ENCODE data around the gene MARK3.
"Not testable (repeated sequence)": the region's sequence is repeated elsewhere in the genome, so short reads cannot be mapped to it uniquely, and the experiment has no call there.

The MARK3 gene

DNA sequence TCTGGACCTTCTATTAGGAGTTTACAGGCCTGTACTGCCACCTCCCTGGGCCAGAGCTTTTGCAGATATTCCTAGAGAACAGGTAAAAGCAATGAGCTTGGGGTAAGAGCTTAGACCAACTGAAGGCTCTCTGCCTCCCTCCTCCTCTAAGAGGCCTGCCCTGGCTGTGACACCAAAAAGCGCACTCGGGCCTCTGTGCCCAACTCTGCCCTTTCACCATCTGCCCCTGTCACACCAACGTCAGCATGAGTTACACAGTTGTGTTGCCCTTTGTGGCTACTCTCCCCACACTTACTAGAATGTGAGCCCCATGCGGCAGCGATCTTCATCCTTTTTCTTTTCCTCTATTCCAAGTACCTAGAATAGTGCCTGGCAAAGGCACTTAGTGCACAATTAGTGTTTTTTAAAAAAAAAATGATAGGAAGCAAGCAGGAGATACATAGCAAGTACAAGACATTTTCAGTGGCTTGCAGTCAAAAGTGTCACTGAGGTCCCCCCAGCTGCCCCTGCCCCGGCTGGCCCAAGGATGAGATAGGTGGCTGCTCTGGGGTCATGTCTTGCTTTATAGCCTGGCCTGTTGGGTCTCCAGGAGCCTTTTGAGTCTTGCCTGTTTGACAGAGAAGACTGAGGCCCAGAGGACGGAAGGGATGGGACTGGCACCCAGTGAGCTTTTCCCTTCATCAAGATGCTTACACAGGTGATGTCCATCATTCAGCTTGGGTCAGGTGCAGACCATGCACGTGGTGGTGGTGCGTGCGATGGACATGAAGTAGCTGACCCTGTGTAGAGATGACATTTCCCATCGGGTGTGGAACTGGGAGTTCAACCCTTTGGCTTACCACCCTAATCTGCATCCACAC, 124.9 kb downstream of the MARK3 start:
- in situ Hi-C loops (cut with MboI; ENCODE audit: low sequenced_read_pairs) = no loop called here

DNA sequence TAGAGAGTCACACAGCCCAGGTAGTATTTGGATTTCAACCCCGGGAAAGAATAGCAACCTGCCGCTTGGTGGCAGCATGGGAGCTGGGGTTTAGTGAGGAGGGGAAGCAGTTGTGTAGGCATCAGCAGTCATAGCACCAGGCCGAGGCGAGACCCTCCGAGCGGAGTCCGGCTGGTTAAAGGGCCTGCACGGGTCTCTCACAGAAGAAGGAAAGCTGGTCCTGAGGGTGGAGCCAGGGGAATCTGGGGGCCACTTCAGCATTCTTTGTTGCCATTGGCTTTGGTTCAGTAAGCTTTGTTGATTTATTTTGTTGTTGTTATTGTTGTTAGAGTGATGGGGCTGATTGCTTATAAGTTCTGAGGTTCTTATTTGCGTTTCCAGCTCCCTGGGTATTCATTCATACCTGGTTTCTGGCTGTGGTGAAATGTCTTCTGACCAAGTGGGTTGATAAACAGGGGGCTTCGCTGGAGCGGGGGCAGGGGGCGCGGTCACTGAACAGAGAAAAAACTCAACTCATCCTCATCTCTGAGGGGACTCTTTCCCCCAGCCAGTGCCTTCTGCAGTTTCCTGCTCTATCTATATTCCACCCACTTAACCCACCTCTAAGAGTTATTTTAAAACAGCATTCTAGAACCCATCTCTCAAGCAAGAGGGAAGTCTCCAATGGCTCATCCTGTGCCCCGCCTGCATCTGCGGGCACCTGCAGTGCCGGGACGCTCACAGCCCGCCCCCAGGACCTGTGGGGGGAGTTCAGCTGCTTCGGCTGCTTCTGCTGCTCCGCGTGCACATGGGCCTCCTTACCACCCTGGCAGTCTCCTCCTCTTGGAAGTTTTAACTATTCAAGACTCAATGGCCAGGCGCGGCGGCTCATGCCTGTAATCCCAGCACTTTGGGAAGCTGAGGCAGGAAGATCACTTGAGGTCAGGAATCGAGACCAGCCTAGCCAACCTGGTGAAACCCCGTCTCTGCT, 125.8 kb downstream of the MARK3 start:
- in situ Hi-C loops (cut with MboI; ENCODE audit: low sequenced_read_pairs) = no loop called here

DNA sequence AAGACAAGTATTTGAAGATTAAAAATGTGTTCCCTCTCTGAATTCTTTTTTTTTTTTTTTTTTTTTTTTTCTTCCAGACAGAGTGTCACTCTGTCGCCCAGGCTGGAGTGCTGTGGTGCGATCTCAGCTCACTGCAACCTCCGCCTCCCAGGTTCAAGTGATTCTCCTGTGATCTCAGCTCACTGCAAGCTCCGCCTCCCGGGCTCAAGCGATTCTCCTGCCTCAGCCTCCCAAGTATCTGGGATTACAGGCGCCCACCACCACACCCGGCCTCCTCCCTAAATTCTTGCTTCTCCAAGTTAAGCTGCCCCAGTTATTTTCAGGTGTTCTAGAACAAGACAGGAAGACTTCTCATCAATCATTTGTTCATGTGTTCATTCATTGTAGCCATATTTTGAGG, 127.0 kb downstream of the MARK3 start:
- in situ Hi-C loops (cut with MboI; ENCODE audit: low sequenced_read_pairs) = not testable (repeated sequence)

DNA sequence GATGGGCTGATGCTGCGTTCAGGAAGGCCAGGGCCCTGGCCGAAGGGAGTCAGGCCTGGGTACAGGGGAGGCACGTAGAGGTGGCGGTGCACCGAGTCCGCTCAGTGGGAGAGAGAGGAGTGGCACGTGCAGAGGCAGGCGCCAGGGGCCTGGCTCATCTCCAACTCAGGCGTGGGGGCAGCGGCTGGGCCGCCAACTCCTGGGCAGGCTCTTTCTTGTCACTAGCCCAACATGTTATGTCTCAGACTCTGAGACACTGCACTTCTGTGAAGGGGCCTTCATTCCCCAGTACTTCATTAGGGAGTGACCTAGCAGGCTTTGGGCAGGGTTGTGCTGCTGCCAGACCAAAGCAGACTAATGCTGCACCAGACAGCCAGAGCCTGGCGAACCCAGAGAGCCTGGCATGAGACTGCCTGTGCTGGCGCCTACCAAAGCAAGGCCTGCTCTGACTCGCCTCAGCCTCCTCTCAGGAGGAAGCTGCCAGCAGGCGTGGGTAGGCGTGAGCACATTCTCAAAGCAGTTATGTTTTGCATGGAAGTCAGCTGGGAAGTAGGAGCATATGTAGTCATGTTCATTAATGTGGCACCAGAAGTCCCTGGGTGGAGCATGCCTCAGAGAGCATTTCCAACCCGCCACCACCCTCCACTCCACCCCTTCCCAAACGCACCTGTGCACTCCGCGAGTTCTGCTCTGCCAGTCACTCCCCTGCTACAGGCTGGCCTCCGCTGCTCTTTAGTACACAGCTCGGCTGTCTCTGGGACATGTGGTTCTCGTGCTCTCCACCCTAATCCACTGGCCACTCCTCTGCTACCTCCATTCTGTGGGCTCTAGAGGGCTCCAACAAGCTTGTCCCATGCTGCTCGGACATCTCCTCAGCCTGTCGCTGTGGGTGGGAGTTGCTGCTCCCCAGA, 127.7 kb downstream of the MARK3 start:
- in situ Hi-C loops (cut with MboI; ENCODE audit: low sequenced_read_pairs) = no loop called here

DNA sequence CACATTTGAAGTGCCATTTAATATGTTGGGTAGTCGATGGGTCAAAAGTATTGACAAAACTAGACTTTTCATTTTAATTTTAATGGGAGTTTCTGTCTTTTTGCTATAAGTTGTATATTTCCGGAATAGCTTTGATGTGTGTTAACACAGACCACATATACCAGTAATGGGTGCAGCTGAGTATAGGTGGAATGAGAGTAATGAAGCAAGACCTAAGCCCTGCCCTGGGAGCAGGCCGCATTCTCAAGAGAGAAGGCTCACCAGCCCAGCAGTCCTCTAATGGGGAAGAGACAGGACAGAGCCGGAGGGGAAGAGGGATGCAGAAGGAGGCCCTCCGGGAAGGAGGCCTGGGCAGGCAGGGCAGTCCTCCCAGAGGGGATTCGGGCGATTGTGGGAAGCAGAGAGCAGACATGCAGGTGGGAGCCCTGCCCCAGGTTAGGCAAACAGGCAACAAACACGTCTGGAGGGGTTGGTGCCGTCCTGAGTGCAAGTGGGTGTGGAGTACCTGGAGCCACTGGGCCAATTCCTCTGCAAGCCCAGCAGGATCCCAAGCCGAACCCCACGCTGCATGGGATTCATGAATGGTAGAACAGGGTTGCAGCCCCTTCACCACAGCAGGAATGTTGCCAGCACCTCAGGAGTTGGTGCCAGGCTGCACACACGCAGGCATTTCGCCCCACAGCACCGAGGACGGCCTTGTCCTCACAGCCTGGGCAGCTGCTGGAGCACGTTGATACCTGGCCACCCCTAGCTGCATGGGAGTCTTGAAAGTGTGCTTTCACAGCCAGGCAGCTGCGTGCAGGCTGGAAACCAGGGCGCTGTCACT, 129.6 kb downstream of the MARK3 start:
- in situ Hi-C loops (cut with MboI; ENCODE audit: low sequenced_read_pairs) = no loop called here

DNA sequence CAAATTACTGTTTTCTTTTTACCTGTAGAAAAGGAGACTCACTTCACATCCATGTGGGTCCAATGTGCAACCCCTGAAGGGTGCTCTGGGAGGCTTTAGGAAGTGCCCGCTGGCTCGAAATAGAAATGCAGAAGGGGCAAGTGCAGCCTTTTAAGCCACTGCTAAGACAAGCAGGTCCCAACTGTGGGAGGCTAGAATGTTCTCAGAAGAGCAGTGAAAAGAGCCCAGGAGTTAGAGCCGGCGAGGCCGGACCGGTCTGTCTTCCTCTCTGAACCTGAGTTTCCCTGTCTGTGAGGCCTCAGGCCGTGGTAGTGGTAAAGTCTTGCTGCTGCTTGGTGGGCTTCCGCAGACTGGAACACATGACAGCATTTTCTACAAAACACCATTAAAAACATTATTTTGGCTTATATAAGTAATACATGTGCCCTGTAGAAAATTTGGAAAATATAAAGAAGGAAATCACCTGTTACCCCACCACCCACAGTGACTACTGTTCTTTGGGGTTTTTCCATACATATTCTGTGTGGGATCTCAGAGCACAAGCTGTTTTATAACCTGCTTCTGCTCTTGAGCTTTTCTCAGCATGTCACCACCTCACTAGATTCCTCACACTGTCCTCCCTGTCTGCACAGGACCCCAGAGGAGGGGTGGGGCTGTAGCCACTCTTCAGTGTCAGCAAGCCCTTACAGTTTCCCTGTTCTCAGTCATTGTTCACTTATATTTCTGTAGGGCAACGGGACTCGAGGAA, 131.4 kb downstream of the MARK3 start:
- in situ Hi-C loops (cut with MboI; ENCODE audit: low sequenced_read_pairs) = no loop called here

DNA sequence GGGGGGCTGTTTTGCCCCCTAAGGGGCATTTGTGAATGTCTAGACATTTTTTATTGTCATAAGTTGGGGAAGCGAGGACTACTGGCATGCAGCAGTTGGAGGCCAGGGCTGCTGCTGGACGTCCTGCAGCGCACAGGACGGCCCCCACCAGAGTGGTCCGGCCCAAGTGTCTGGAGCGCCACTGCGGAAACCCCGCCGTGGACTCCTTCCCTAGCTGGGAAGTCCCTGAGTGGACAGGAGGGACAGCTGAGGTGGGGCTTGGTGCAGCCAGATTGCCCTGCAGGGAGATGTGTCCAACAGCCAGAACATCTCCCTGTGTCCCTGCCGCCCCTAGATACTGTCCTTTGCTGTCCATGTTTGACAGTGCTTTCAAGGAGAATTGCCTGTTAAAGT, 132.0 kb downstream of the MARK3 start:
- in situ Hi-C loops (cut with MboI; ENCODE audit: low sequenced_read_pairs) = no loop called here

DNA sequence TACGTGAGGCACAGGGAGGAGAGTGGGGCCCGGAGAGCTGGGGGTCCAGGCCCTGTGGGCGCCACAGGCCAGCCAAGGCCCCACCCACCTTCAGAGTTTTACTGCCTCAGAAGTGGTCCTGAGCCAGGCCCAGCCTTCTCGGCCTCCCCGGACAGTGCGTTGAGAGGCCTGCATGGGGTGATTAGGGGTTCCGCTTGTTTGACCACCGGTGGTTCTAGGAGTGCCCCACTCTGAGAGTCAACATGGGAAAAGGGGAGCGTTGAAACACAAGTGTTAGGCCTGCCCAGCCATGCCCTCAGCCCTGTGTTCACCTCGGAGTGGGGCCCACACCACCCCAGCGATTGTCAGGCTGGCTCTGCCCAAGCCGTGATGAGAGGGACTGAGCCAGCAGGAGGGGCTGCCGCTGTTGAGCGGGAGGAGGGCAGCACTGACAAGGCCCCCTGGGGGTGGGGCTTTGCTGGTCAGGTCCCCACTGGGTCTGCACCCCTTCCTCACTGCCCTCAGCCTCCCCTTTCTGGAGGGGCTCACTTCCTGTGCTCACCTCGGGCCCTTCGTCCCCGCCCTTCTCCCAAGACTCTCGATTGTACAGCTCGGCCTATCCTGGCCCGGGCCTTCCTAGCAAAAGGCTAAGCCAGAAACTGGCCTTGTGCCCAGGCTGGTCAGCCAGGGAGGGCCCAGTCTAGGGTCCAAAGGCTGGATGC, 132.7 kb downstream of the MARK3 start:
- in situ Hi-C loops (cut with MboI; ENCODE audit: low sequenced_read_pairs) = no loop called here

DNA sequence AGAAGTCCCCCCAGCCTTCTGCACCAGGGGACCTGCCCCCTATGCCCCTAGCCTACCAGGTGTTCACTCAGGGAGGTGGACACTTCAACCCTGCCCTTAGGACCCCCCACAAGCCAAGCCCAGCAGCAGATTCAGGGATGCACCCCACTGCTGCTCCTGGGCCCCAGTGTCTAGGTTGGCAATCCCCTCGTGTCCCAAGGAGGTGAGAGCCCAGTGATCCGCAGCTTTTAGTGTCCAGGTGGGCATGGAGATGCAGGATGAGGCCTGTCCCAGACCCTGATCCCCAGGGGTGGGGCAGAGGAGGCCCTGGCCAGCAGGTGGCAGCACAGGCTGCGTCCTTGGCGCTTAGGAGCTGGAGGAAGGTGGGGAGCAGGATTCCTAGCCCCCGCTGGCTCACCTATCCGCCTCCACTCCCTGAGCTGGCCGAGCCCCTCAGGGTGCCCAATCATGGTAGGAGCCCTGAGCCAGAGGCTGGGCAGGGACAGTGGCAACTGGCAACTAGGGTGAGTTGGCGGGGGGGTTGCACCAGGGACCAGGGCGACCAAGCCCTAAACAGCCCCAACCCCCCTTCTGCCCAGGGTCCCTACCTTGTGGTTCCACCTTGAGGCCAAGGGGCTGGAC, 133.3 kb downstream of the MARK3 start:
- in situ Hi-C loops (cut with MboI; ENCODE audit: low sequenced_read_pairs) = no loop called here

DNA sequence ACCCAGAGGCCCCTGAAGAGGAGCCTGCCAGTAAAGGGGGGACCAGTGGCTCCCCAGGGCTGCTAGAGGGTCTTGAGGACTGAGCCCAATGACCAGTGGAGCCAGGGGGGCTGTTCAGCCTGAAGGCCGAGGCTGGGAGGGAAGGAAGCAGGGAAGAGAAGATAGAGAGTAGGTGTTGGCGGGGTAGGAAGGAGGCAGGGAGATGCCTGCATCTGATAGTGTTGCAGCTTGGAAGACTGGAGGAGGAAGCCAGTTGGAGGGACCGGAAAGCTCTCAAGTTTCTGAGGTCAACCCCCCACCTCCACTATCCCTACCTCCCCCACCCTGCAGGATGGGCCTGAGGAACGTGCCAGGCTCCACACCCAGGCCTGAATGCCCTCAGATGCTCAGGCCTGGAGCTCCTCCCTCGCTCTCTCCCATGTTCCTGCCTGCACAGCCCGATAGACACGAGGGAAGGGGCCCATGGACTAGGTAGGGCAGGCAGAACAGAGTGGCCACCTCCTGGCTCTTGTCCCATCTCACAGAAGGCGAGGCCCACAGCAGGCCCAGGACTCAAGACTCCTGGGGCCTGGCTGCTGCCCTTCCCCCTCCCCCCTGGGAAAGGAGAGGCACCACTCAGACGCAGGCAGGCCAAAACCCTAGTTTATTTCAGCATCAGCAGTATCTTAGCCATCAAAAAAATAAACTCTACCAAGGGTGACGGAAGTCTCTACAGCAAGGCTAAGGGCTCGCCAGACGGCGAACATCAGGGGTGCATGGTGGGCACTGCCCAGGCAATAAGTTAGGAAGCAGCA, 134.0 kb downstream of the MARK3 start:
- in situ Hi-C loops (cut with MboI; ENCODE audit: low sequenced_read_pairs) = no loop called here

DNA sequence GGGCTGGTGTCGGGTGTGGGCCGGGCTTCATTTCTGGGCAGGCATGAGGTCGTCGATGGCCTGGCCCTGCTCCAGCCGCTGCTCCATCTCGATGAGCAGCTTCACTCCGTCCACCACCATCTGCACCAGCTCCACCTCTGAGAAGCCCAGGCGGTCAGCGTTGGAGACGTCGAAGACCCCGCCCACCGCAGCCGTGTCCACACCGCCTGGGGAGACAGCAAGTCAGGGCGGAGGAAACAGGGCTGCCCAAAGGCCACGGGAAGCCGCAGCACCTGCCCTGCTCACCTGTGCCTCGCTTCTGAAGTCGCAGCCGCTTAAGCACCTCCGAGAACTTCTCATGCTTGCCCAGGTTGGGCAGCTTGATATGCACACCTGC, 134.6 kb downstream of the MARK3 start:
- in situ Hi-C loops (cut with MboI; ENCODE audit: low sequenced_read_pairs) = no loop called here

DNA sequence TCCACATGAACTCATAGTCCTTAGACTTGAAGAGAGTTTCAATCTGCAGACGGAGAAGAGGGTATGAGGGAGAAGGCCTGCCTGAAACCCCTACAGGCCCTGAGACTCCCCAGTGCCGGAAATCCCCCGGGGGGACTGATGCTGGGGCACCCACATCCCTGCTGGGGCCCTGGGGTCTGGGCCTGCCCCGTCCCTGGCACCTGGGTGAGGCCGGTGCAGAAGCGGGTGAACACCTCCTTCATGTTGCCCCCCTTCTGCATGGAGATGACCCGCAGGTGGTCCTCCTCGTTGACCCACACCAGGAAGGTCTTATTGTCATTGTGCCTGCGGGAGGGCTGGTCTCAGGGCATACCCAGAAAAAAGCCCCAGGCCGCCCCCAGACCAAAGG, 135.0 kb downstream of the MARK3 start:
- in situ Hi-C loops (cut with MboI; ENCODE audit: low sequenced_read_pairs) = no loop called here

DNA sequence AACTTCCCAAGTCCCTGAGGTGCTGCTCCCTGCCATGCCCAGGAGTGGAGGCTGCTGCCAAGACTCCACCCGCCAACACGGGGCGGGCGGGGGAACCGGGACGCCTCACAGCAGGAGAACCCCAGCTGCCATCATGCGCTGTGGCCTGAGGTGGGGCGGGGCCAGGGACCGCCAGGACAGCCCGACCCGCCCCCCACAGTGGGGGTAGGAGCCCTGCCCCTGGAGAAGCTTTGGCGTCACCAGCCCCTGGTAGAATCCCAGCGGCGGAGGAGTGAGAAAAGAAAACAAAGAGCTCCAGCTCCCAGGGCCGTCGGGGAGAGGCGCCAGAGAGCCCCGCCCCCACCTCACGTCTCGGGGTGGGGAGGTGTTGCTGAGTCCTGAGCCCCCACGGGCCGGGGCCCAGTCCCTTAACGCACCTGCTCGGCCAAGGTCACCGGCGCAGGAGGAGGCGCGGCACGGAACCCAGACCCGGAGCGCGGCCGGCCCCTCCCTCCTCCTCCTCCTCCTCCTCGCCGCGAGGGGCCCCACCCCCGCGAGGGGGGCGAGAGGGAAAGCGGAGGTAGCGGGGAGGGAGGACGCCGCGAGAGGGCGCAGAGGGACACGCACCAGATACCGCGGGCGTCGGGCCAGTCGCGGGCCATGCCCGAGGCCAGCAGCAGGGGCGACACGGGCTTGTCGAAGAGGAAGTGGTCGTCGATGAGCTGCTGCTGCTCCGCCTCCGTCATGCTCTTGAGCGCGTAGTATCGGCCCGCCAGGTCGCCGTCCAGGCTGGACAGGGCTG, 135.6 kb downstream of the MARK3 start:
- in situ Hi-C loops (cut with MboI; ENCODE audit: low sequenced_read_pairs) = no loop called here

DNA sequence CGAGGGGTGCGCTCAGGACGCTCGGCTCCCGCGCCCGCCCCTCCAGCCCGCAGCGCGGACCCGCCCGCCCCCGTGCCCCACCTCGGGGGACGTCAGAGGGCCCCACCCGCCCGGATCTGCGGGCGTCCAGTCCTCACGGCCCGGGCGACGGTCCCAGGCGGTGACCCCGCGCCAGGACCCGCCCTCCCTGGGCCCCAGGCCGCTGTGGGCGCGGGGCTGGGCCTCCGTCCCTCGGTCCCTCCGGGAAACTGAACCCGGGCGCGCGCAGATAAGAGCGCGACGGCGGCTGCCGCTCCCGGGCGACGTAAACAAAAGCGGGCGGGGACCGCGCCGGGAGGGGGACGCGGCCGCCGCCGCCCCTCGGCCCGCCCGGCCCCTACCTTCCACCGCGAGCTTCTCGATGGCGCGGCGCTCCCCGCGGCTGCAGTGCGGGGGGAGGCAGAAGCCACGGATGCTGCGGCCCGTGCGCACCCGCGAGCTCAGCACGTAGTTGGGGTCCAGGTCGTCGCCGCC, 136.3 kb downstream of the MARK3 start:
- in situ Hi-C loops (cut with MboI; ENCODE audit: low sequenced_read_pairs) = no loop called here

DNA sequence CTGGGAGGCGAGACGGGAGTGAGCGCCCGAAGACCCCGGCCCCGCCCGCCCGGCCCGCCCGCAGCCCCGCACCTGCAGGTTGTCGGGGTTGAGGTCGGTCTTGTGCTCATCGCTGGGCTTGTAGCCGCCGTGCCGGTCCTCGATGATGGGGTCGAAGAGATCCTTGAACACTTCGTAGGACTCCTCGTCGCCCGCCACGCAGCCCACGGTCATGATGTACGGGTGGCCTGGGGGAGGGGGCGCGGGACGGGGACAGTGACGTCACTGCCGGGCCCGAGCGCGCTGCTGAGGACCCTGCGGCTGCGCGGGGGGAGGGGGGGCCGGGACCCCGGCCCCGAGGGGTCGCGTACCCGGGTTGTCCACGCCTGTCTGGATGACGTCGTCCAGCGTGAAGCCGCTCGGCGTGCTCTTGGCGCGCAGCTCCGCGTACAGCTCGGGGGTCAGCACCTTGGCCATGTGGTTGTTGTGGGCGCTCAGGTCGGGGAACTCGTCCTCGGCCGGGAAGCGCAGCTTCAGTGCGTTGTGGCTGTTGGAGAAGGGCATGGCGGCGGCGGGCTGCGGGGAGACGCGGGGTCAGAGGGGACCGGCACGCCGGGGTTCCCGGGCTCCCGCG, 136.8 kb downstream of the MARK3 start:
- in situ Hi-C loops (cut with MboI; ENCODE audit: low sequenced_read_pairs) = no loop called here
